Activated CD4-positive, CD25-positive, alpha-beta regulatory T cell treated with anti-CD3 and anti-CD28 coated beads, Interleukin-2, amount 50 U/mL, for 24 hours (primary cell): ENCODE measurements around the gene IFT20.

Experiments
- ATAC-seq, 2 donors: fragments of 150-1000 bp; cut with Tn5 transposase; one replicate each; pipeline ENCODE4 v1.10.0; 2021; ENCODE audit warnings: mild to moderate bottlenecking in 1 of 2, moderate library complexity in 1 of 2

Gene IFT20

DNA sequence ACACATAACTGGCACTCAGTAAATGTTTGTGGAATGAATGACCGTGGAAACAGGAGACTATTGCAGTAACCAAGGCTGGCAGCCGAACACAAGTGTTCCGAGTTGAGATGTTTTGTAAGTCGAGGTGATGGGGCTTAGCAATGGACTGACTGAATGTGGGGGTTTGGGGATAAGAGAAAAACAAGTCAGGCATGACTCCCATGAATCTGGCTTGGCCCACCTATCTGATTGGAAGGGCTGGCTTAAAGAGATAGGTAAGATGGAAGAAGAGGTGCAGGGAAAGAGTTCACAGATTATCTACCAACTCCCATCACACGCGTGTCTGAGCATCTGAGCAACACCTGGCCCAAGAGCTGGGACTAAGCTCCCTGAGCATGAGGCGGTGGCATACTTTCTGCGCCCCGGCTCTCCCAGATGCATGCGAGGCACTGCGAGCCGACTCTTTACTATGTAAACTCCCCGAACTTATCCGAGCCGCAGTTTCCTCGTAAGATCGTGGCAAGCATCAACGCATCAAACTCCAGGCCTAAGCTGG is 539 bp downstream of the IFT20 start:
- ATAC-seq = no peak

DNA sequence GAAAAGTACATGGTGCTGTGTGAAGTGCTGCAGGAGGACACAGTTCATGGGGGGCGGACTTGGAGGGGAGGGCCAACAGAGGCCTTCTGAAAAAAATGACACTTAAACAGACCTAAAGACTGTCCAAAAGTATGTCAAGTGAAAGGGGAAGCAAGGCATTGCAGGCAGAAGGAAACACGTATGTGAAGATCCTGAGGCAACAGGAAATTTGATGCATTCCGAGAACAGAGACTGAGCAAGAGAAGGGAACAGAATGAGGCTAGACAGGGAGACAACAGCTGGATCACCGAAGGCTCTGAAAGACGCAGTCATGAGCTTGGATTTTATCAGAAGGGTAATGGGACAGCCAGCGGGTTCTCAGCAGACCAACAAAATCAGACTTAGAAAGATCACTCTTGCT is 1.1 kb downstream of the IFT20 start:
- ATAC-seq = no peak

DNA sequence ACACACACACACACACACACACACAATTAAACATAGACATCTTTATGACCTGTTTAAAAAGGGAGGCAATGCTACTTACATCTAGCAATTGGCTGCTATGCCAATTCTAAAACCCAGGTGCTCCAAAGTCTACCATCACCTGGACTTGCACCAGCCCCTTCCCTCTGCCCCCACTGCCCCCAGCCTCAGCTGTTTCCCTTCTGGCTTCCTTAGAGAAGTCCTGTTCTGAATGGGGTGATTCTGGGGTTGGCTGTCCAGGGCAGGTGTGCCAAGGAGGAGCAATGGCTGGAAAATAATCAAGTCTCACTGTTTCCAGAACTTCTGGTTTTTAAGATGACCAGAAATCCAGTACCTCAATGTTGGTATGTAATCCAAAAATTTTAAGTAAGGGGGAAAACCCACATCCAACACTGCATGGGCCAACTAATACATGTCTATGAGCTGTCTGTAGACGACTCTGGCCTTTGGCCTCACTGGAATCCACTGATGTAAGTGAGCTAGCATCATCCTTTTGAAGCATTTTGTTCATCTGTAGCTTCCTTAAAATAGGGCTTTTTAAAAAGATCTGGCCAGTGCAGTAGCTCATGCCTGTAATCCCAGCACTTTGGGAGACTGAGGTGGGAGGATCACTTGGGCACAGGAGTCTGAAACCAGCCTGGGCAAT is 2.1 kb downstream of the IFT20 start:
- ATAC-seq = no peak

DNA sequence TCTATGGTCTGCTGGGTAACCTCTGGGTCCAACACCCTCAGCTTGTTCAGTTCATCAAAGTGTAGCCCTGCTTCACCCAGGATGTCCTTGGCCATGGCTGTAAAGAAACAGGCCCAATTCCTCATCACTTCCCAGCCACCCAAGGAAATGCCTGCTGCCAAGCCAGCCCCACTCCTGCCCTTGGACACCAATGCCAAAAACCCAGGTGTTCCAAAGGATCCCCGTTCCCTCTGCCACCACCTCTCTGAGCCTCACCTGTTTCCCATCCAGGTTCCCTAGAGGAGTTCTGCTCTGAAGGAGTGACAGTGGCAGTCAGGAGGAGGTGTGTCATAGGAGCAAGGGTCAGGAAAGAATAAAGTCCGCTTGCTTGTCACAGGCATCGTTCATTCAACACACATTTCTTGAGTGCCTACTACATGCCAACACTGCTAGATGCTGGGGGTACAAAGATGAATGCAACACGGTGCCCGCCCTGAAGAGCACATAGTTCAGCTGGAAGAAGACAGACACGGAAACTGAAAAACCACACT is 3.3 kb downstream of the IFT20 start:
- no peak for ATAC-seq

DNA sequence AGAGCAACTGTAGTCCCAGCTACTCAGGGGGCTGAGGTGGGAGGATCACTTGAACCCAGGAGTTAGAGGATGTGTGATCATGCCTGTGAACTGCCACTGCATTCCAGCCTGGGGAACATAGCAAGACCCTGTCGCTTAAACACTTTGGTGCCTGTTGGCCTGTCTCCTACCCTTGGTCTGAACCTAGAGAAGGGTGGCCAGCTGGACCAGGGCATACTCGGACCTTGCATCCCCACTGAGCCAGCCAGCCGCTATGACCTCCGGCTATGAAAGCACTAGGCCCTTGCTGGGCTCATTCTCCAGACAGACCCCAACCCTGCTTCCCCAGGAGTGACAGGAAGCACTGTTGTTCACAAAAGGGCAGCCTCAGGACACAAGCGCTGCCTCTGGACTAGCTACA is 4.6 kb downstream of the IFT20 start:
- ATAC-seq = no peak

DNA sequence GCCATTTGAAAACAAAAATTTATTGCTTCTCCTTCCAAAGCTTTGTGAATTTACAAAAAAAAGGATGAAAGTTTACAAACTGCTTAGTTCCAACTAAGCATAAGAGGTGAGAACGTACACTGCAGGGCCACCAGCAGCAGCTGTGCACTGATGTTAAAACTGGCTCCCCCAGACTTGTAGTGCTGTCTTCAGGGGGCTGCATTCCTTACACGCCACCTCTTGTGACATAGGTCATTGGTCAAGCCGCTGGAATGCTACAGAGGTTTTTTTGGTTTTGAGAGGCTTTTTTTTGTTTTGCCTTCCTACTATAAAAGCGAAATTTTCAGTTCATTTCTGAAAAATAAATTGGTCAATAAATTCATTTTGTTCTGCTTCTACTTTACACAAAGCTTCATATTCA is 6.9 kb downstream of the IFT20 start:
- no peak for ATAC-seq

DNA sequence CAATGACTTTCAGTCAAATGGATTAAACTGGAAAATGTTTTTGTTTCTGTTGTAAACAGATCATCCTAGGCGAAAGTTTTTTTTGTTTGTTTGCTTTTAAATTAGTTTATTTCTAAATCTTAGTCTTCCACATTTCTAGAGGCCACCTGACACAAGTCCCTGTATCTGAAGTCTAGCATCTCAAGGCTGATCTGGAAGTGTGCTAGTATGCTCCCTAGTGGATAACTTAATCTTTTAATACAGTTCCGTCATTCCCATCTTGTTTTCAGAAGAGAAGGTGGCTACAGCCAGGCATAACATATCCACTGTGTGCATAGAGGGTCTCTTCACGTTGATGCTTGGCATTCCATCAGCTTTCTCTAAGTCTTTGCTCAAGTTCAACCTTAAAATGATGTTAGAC is 7.6 kb downstream of the IFT20 start:
- no peak for ATAC-seq

DNA sequence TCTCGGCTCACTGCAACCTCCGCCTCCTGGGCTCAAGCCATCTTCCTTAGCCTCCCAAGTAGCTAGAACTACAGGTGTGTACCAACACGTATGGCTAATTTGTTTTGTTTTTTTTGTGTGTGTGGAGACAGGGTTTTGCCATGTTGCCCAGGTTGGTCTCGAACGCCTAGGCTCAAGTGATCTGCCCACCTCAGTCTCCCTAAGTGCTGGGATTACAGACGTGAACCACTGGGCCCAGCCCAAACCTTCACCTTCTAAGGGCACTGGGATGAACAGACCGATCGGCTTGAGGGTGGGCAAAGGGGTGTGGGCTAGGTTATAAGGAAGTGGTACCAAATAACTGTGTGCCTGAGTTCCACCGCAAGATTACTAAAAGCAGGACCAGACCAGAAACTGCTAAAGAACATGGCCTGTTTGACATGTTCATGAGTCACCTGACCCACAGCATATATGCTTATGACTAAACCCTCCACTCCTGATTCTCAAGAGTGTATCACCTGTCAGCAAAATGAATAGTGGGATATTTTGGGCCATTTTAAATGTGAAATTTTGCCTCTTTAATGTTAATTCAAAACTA is 8.2 kb downstream of the IFT20 start:
- peak; percentile 99 for ATAC-seq

DNA sequence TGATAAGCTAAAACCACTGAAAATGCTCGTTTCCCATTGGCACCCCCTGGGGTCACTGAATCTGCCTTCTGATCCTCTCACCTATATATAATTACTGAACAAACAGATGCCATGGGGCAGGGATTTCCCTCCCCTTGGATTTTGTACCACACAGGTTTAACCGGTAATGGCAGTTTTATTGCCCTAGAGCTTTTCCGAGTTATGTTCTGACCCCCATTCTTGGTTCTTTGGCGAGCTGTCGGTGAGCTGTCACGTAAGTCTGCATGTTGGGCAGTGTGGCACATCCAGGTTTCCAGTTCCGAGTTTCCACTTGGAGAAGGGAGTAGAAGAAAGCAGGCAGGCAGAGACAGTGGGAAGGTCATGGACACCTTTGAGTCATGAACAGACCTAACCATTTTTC is 9.2 kb downstream of the IFT20 start:
- no peak for ATAC-seq

DNA sequence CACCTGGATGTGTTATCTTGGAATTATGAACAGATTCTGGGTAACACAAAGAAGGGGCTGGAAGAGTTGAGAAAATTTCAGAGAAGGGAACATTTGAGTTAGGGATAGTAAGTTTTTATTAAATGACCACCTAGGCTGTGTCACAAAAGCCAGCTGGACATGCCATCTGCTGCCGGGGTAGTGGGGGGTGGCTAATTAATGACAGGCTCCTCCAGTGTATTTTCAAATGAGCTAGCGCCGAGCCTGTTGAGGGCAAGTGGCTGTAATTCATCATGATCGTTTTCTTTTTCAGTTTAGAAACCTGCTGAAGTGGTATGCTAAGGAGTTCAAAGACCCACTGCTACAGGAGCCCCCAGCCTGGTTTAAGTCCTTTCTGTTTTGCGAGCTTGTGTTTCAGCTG is 10.1 kb downstream of the IFT20 start:
- no peak for ATAC-seq

DNA sequence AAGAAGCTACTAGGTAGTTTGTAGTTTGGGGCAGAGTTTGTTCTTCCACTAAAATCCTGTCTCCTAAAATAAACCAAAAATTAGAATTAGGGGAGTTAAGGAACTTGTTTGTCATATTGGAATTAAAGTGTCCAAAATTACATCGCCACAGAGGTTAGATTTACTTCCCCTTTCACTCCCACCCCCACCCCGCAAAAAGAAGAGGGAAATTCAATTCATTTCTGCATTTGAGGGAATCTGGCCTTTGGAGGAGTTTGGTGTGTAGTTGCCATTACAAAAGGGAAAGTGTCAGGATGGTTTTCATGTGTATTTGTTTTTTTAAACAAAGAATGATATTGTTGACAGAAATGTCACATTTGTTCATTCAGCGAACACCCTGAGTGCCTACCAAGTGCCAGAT is 10.5 kb downstream of the IFT20 start:
- no peak for ATAC-seq

DNA sequence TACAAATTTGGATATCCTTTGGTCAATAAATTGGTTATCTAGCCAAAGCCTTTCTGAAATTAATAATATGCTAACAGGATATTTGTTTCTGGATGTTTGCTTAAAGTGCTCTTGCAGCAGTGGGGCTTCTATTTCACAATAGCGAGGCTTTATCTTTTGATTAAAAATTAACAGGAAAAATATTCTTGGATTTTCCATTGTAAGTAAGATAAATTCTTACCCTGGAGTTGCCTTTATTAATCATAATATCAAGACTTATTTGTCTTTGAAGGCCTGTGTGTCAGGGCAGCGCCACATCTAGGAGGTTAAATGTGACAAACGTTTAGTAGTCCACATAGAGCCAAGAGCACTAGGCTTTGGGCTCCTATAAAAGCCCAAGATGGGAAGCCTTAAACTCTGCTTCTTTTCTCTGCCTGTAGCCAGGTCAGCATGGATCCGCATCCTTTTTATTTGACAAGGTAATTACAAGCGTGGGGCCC is 11.0 kb downstream of the IFT20 start:
- ATAC-seq = no peak

DNA sequence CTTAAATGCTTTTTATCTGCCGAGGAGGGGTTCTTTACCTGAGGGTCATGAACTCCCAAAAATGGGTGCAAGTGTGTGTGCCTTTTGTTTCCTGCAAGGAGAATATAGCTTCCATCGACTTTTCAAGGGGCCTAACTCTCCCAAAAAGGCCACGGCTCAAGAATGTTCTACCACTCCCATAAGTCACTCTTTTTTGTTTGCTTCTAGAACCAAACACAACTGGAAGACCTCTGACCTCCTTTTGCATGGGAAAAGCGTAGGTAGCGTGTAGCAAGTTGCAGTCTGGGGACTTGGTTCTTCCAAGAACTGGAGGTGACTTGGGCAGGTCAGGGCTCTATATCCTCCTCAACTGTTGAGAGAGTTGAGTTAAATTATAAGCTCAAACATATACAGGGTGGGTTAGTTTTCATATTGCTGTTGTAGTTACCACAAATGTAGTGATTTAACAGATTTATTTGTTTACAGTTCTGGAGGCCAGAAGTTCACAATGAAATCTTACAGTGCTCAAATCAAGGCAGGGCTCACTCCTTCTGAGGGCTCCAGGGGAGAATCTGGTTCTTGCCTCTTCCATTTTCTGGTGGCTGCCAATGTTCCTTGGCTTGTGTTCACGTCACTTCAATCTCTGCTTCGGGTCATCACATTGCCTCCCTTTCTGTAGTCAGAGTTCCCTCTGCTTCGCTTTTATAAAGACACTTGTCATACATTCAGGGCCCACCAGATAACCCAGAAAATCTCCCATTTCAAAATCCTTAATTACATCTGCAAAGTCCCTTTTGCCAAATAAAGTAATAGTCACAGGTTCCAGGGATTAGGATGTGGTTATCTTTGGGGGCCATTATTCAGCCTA is 14.8 kb downstream of the IFT20 start:
- no peak for ATAC-seq

DNA sequence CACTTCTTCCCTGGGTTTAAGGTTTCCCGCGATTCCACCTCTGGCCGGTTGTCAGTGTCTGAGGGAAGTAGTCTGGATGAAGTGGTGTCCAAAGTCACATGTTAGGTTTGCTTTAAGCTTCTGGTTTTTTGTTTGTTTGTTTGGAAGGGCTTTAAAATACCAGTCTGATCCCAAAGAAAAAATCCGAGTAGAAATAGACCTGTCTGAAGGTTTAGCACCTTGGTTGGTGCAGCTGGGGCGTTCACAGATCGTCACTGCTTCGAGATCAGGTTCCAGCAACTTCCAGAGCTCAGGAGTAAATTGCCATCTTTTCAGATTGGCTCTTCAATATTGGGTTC is 15.7 kb downstream of the IFT20 start:
- ATAC-seq = no peak

DNA sequence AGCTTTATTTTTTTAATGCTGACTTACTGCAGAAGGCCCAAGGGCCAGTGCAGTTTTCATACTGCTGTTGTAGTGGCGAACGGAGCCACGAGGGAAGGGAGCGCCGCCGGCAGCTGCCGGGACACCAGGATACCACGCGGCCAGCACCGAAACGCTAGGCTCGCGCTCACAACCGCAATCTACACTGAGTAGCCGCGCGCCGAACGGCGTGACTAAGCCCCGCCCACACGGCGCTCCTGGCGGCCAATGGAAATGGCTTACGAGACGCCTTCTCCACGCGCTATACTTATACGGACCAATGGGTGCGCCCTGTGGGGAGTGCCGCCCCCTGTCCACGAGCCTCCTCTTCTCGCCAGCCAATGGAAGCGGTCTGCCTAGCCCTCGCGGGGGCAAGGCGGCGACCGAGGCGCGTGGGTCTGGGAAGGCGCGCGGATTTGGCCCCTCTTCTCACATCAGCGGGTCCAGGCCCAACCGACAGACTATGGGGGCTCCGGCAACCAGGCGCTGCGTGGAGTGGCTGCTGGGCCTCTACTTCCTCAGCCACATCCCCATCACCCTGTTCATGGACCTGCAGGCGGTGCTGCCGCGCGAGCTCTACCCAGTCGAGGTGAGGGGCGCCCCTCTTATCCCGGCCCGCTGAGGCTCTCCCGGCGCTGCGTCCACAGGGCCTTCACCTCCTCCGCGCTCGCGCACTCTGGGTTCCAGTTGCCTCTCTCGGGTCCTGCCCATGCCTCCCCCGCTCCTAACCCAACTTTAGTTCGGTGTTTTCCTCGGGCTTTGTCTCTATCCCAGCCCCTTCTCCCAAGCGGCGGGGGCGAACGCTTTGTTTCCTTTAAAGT is 16.3 kb downstream of the IFT20 start, which contains the start of gene TMEM97:
Gene TMEM97, plus strand, starts transcription at position 442 of the 839 bp plus-strand sequence. Its CDS starts 40 bp downstream, at position 482.
- peak; percentile 98 to 99 for ATAC-seq

DNA sequence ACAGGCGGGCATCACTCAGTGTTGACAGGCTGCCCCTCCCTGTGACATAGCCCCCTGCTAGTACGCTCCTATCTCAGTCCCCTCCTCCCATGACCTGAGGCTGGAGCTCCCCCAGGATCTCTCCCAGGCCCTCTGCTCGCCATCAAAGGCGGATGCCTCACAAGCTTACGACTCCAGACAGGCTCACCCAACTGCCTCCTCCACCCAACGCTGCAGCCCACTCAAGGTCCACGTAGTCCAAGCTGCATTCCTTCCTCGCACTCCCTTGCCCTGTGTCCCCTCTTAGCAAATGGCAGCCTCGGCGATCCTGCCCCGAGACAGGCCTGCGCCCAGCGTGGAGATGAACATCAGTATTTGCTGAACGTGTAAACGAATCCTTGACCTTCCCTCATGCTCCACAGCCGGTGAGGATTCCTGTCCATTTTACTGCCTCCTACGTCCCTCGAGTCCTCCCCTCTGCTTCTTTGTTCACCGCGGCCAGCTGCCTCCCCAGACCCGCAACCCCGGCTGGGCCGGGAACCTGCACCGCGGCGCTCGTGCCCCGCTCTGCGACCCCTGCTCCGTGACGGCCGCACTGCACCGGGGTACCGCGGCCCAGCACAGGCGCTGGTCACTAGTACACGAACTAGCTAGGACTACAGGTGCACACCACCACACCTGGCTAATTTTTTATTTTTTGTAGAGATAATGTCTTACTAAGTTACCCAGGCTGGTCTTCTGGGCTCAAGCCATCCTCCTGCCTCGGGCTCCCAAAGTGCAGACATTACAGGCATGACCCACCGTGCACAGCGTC is 17.1 kb downstream of the IFT20 start:
- peak in 1 of 2 donors; percentile 13 for ATAC-seq

DNA sequence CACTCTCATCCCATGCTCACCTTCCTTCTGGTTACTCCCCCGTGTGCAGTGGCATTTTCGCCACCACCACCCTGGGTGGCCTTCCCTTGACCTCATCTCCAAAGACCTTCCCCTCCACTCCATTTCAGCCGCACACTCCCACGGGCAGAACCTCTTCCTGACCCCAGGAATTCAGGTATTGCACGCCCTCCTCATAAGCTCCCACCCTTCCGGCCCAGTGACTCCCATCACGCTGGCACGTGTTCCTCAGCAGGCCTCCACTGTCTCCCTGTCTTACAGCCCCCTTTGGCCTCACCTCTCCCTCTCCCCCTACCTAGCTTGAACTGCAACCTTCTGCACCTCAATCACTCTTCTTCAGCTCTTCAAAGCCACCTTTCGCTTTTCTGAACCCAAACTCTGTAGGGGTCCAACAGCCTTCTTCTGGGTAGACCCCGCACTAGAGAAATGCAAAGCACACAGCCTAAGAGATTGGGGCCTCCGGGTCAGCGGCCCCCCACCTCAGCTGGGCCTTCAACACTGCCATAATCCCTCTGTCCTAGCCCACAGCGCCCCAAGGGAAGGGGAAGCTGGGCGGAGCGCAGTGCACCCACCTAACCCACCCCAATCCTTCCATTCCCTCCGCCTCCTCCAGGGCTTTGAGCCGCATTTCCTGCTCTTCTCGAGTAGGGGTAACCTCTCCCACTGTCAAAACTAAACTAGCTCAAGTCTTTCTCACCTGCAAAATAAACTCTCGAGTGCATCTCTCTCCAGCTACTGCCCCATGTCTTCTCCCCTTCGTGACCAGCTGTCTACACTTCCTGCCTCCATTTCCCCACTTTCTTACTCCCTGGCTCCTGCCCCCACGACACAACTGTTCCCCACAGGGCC is 17.9 kb downstream of the IFT20 start:
- no peak for ATAC-seq

DNA sequence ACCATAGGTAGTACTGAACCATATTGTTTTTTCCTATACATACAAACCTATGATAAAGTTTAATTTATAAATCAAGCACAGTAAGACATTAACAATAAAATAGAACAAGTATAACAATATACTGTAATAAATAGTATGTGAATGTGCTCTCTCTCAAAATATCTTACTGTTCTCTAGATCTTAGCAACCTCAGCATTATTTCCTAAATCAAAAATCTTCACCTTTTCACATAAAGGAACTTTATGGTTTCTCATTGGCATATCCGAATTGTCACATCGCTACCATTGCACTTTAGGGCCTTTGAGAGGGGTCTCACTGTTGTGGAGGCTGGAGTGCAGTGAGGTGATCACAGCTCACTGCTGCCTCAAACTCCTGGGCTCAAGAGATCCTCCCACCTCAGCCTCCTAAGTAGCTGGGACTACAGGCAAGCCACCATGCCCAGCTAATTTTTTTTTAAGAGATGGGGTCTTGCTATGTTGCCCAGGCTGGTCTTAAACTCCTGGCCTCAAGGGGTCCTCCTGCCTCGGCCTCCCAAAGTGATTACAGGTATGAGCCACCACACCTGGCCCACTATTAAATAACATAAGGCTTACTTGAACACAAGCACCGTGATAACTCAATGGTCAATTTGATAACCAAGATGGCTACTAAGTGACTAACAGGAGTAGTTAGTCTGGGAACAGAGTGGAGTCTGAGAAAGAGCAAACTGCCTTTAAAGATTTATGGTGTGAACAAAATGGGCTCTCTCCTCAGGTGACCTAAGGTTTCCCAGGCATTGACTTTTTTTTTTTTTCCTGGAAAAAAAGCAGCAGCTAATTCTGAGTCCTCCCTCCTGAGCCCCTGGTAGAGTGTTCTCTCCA is 19.2 kb downstream of the IFT20 start:
- ATAC-seq = no peak

DNA sequence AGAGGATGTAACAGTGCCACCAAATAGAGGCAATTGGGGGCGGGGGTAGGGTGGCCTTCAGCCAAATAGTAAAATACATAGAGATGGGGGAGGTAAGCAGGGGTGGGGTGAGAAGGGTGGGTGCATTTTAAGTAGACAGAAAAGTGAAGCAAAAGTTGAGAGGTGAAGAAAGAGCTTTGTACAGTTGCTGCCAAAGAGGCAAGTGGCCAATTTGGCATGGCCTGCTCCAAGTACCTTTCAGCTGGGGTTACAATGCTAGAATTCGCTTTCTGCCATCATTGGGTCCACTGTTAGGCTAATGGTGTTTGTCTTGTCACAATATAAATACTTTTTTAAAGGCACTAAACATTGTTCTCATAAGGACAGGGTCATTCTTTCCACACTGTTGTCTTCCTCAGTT is 21.4 kb downstream of the IFT20 start:
- no peak for ATAC-seq
